Fibroblast of lung (primary cell): ENCODE measurements around the gene TMEM267. TPM values are rescaled to one million over a fixed set of nuclear protein-coding genes. Genes with fewer than 3 reads are reported as not detected.
"Not testable (repeated sequence)": the region's sequence is repeated elsewhere in the genome, so short reads cannot be mapped to it uniquely, and the experiment has no call there.

Source experiments
- DNase-seq, 2 donors: peaks; one replicate each; pipeline versions ENCODE4 v3.0.0 to v3.0.0-alpha.2; 2010; ENCODE audit warnings: low read depth in 2 of 2
- H2AFZ ChIP-seq: 2 replicates; pipeline ENCODE4 v1.5.1; 2012; ENCODE audit warnings: low read length, control low read depth, inconsistent platforms
- H3K27ac ChIP-seq: 2 replicates; pipeline ENCODE4 v1.5.1; 2011; ENCODE audit warnings: low read length, control low read depth; ENCODE audit not compliant: insufficient read depth
- H3K27me3 ChIP-seq: 2 replicates; pipeline ENCODE4 v1.5.1; 2011; ENCODE audit warnings: mild to moderate bottlenecking, low read length; ENCODE audit not compliant: control insufficient read depth, insufficient read depth
- H3K36me3 ChIP-seq: 2 replicates; pipeline ENCODE4 v1.5.1; 2011; ENCODE audit warnings: low read length; ENCODE audit not compliant: control insufficient read depth, insufficient read depth
- H3K4me1 ChIP-seq: 2 replicates; pipeline ENCODE4 v1.5.1; 2011; ENCODE audit warnings: low read length; ENCODE audit not compliant: control insufficient read depth, insufficient read depth; ENCODE audit errors: extremely low read depth
- H3K4me2 ChIP-seq: 2 replicates; pipeline ENCODE4 v1.5.1; 2011; ENCODE audit warnings: low read length, control low read depth; ENCODE audit not compliant: insufficient read depth; ENCODE audit errors: extremely low read depth
- H3K4me3 ChIP-seq, 4 experiments: fragments of 200-600 bp in 1 of 4; sonication (generic) in 1 of 4; replicated peaks in 1 of 4; 2 replicates each; pipeline ENCODE4 v1.5.1; 2011 to 2016; ENCODE audit warnings: low read length in 4 of 4, low read depth in 3 of 4, mild to moderate bottlenecking in 3 of 4, control low read depth in 2 of 4, inconsistent platforms in 1 of 4, mixed read lengths in 1 of 4; ENCODE audit not compliant: insufficient read depth in 1 of 4; ENCODE audit errors: control extremely low read depth in 1 of 4
- H3K79me2 ChIP-seq: 2 replicates; pipeline ENCODE4 v1.5.1; 2012; ENCODE audit warnings: mild to moderate bottlenecking, low read length, inconsistent platforms; ENCODE audit not compliant: control insufficient read depth, insufficient read depth
- H3K9ac ChIP-seq: 2 replicates; pipeline ENCODE4 v1.5.1; 2011; ENCODE audit warnings: mild to moderate bottlenecking, low read length, control low read depth; ENCODE audit not compliant: insufficient read depth
- H3K9me3 ChIP-seq: 2 replicates; pipeline ENCODE4 v1.5.1; 2012; ENCODE audit warnings: low read depth, low read length; ENCODE audit not compliant: control insufficient read depth, insufficient read depth
- H4K20me1 ChIP-seq: 2 replicates; pipeline ENCODE4 v1.5.1; 2011; ENCODE audit warnings: low read length; ENCODE audit not compliant: control insufficient read depth, insufficient read depth; ENCODE audit errors: extremely low read depth
- CTCF ChIP-seq, 2 donors: IDR thresholded peaks in 1 of 2; conservative IDR thresholded peaks in 1 of 2; 1 replicate in 1 of 2; 2 replicates in 1 of 2; pipeline ENCODE4 v1.5.1; 2011 to 2012; ENCODE audit warnings: low read length in 2 of 2, control low read depth in 1 of 2, inconsistent platforms in 1 of 2, low read depth in 1 of 2, mild to moderate bottlenecking in 1 of 2
- EZH2 ChIP-seq: IDR thresholded peaks from 2 replicates; pipeline ENCODE4 v1.5.1; 2012; ENCODE audit warnings: low read length, control low read depth, mild to moderate bottlenecking; ENCODE audit errors: missing control alignments
- polyA plus RNA-seq, 2 donors: library from polyadenylated mRNA; depleted of rRNA in 1 of 2; stranded (reverse) in 1 of 2; unstranded in 1 of 2; fragments of >200 nt; gene quantifications; 2 replicates each; pipeline ENCODE4 v1.2.1, GENCODE V29; 2011 to 2012; ENCODE audit warnings: missing spikeins in 1 of 2
- total RNA-seq: library from RNA; depleted of rRNA; stranded (reverse); fragments of >200 nt; gene quantifications from 2 replicates; pipeline ENCODE4 v1.2.1, GENCODE V29; 2014

TMEM267 gene
- total and polyA plus RNA-seq, 2 donors (not counting 1 experiment from before 2014, with no cell fraction given), result 21.2 to 24.3 TPM

GRCh38 chr5:43482490-43483297 is 971 bp downstream of the TMEM267 start:
- H2AFZ ChIP-seq, result peak overlapping the region; percentile 59
- H3K27me3 ChIP-seq, result no peaks in the 10 kb centered on the region

GRCh38 chr5:43469671-43470391 is 13.8 kb downstream of the TMEM267 start:
- TF ChIP-seq EZH2, result no peak
- TF ChIP-seq CTCF (conservative IDR thresholded peaks at IDR 0.05 in 1 of 2, IDR thresholded peaks at IDR 0.05 in 1 of 2; ENCODE audit: low read depth in 1 of 2, low read length in 2 of 2), result no peak
- Histone ChIP-seq H4K20me1 (no peaks in the 10 kb centered on the region), H3K4me3 (no peak overlapping the region), H3K4me2 (no peak overlapping the region), H3K79me2 (no peaks in the 10 kb centered on the region), H3K9me3 (no peaks in the 10 kb centered on the region), H3K4me1 (no peaks in the 10 kb centered on the region), H3K27ac (no peak overlapping the region), H3K9ac (no peak overlapping the region), H2AFZ (no peak overlapping the region), H3K36me3 (no peaks in the 10 kb centered on the region), H3K27me3 (no peaks in the 10 kb centered on the region)
- no peak for DNase-seq

More at GRCh38 chr5:43482490-43483297, 971 bp downstream of the TMEM267 start:
- H3K4me3 ChIP-seq, result peak overlapping the region; percentile 73 to 92 (median 88)
- H3K9me3 ChIP-seq, result no peaks in the 10 kb centered on the region
- peak overlapping the region; percentile 82 for H3K4me2 ChIP-seq
- H3K9ac ChIP-seq, result peak overlapping the region; percentile 91
- no peak for TF ChIP-seq CTCF (conservative IDR thresholded peaks at IDR 0.05 in 1 of 2, IDR thresholded peaks at IDR 0.05 in 1 of 2; ENCODE audit: low read depth in 1 of 2, low read length in 2 of 2)
- no peak for TF ChIP-seq EZH2
- peak; percentile 20 to 51 for DNase-seq
- H3K79me2 ChIP-seq, result peaks cover 20% of the 10 kb centered on the region
- no peaks in the 10 kb centered on the region for H3K36me3 ChIP-seq
- H3K4me1 ChIP-seq, result no peaks in the 10 kb centered on the region
- no peaks in the 10 kb centered on the region for H4K20me1 ChIP-seq
- peak overlapping the region; percentile 97 for H3K27ac ChIP-seq

GRCh38 chr5:43467100-43467499 is 16.6 kb downstream of the TMEM267 start:
- no peaks in the 10 kb centered on the region for H4K20me1 ChIP-seq
- no peak overlapping the region for H2AFZ ChIP-seq
- no peak for DNase-seq
- no peaks in the 10 kb centered on the region for H3K27me3 ChIP-seq
- H3K9me3 ChIP-seq, result no peaks in the 10 kb centered on the region
- no peak for TF ChIP-seq CTCF (conservative IDR thresholded peaks at IDR 0.05 in 1 of 2, IDR thresholded peaks at IDR 0.05 in 1 of 2; ENCODE audit: low read depth in 1 of 2, low read length in 2 of 2)
- TF ChIP-seq EZH2, result no peak
- no peak overlapping the region for H3K4me3 ChIP-seq
- no peak overlapping the region for H3K27ac ChIP-seq
- H3K36me3 ChIP-seq, result no peaks in the 10 kb centered on the region
- H3K79me2 ChIP-seq, result no peaks in the 10 kb centered on the region
- H3K4me1 ChIP-seq, result no peaks in the 10 kb centered on the region
- H3K9ac ChIP-seq, result no peak overlapping the region
- no peak overlapping the region for H3K4me2 ChIP-seq

- not testable (repeated sequence) for H3K4me2 ChIP-seq, H4K20me1 ChIP-seq, H3K79me2 ChIP-seq, H3K36me3 ChIP-seq, H3K27me3 ChIP-seq, H2AFZ ChIP-seq, H3K27ac ChIP-seq, H3K9me3 ChIP-seq, DNase-seq, H3K4me1 ChIP-seq, H3K9ac ChIP-seq, H3K4me3 ChIP-seq
Observed at GRCh38 chr5:43465455-43465854, 18.2 kb downstream of the TMEM267 start.
